H1 (cell line): Measurements from ENCODE around the gene OR52E8. TPM values are rescaled to one million over a fixed set of nuclear protein-coding genes. Genes with fewer than 3 reads are reported as not detected.

Experiments
- CTCF ChIA-PET: fragments of 300-600 bp; sonication (Branson Sonifier 250); formaldehyde crosslinking; loops from one replicate; lab custom pipeline; 2021; ENCODE audit not compliant: partially characterized antibody; lab: Charles Lee
- POLR2A ChIA-PET: fragments of 300-600 bp; sonication (Branson Sonifier 250); formaldehyde crosslinking; loops from one replicate; lab custom pipeline; 2021; ENCODE audit warnings: inconsistent platforms; ENCODE audit not compliant: partially characterized antibody; lab: Charles Lee
- DNase-seq, 2 experiments: peaks; one replicate each; pipeline versions ENCODE4 v3.0.0 to v3.0.0-alpha.2; 2010 to 2022; ENCODE audit warnings: low spot score in 2 of 2, low read depth in 1 of 2, mixed read lengths in 1 of 2
- FAIRE-seq: peaks from 2 replicates; lab custom pipeline; 2011; peaks lifted over from hg19 to GRCh38; lab: Jason Lieb, UNC
- H2AFZ ChIP-seq: 2 replicates; pipeline ENCODE4 v1.8.1; 2012; ENCODE audit warnings: low read length, inconsistent platforms
- H2AK5ac ChIP-seq: 2 replicates; pipeline ENCODE4 v1.6.1; 2013; ENCODE audit warnings: low read depth, low read length
- H2BK120ac ChIP-seq: replicated peaks from 2 replicates; pipeline ENCODE3; 2013; ENCODE audit warnings: low read depth, low read length, inconsistent platforms
- H2BK12ac ChIP-seq: 2 replicates; pipeline ENCODE4 v1.6.1; 2013; ENCODE audit warnings: low read depth, low read length
- H2BK15ac ChIP-seq: 2 replicates; pipeline ENCODE4 v1.6.1; 2013; ENCODE audit warnings: low read length
- H2BK20ac ChIP-seq: 2 replicates; pipeline ENCODE4 v1.6.1; 2013; ENCODE audit warnings: low read length
- H2BK5ac ChIP-seq: 2 replicates; pipeline ENCODE4 v1.6.1; 2013; ENCODE audit warnings: low read depth, low read length
- H3K14ac ChIP-seq: 2 replicates; pipeline ENCODE4 v1.6.1; 2013; ENCODE audit warnings: inconsistent platforms; ENCODE audit not compliant: insufficient read length
- H3K18ac ChIP-seq: 2 replicates; pipeline ENCODE4 v1.6.1; 2013; ENCODE audit warnings: low read length; ENCODE audit errors: extremely low read depth
- H3K23ac ChIP-seq: 2 replicates; pipeline ENCODE4 v1.6.1; 2013; ENCODE audit warnings: inconsistent platforms; ENCODE audit not compliant: insufficient read length
- H3K23me2 ChIP-seq: 2 replicates; pipeline ENCODE4 v1.6.1; 2013; ENCODE audit warnings: low read depth, low read length
- H3K27ac ChIP-seq: 2 replicates; pipeline ENCODE4 v1.6.1; 2011; ENCODE audit warnings: low read depth, low read length, inconsistent platforms
- H3K27me3 ChIP-seq, 4 experiments: replicated peaks in 1 of 4; 1 replicate in 1 of 4; 2 replicates in 3 of 4; pipeline versions ENCODE4 v1.6.1 to v1.8.1; 2011 to 2013; ENCODE audit warnings: low read length in 3 of 4, mild to moderate bottlenecking in 3 of 4, inconsistent platforms in 2 of 4, mixed read lengths in 2 of 4, moderate library complexity in 1 of 4; ENCODE audit not compliant: control insufficient read depth in 3 of 4, insufficient read depth in 3 of 4; ENCODE audit errors: extremely low read depth in 1 of 4
- H3K36me3 ChIP-seq, 4 experiments: 2 replicates each; pipeline versions ENCODE4 v1.6.1 to v1.8.1; 2011 to 2013; ENCODE audit warnings: mild to moderate bottlenecking in 4 of 4, low read length in 3 of 4, moderate library complexity in 2 of 4, control low read depth in 1 of 4, inconsistent platforms in 1 of 4; ENCODE audit not compliant: insufficient read depth in 4 of 4, control insufficient read depth in 2 of 4
- H3K4ac ChIP-seq: replicated peaks from 2 replicates; pipeline ENCODE3; 2013; ENCODE audit warnings: low read length, low read depth, mixed read lengths, inconsistent platforms; ENCODE audit not compliant: insufficient read length
- H3K4me1 ChIP-seq, 4 experiments: replicated peaks in 1 of 4; 1 replicate in 1 of 4; 2 replicates in 3 of 4; pipeline versions ENCODE4 v1.6.1 to v1.8.1; 2011 to 2013; ENCODE audit warnings: low read length in 3 of 4, inconsistent platforms in 2 of 4, mixed read lengths in 1 of 4; ENCODE audit not compliant: insufficient read depth in 4 of 4, control insufficient read depth in 3 of 4
- H3K4me2 ChIP-seq, 2 experiments: 2 replicates each; pipeline versions ENCODE4 v1.6.1 to v1.8.1; 2011 to 2013; ENCODE audit warnings: low read depth in 2 of 2, low read length in 2 of 2, control low read depth in 1 of 2, inconsistent platforms in 1 of 2, mild to moderate bottlenecking in 1 of 2; ENCODE audit not compliant: insufficient read depth in 1 of 2
- H3K4me3 ChIP-seq, 4 experiments: fragments of 200-600, 300-600 bp in 1 of 4; sonication (generic), shearing (Covaris generic), sonication (Bioruptor Twin) in 1 of 4; 2 replicates each; pipeline versions ENCODE4 v1.5.1 to v1.8.1; 2011 to 2016; ENCODE audit warnings: low read length in 4 of 4, low read depth in 3 of 4, control low read depth in 2 of 4, inconsistent platforms in 2 of 4, mild to moderate bottlenecking in 2 of 4, mixed read lengths in 1 of 4, moderate library complexity in 1 of 4; ENCODE audit not compliant: insufficient read depth in 2 of 4; ENCODE audit errors: extremely low read depth in 1 of 4
- H3K56ac ChIP-seq: replicated peaks from 2 replicates; pipeline ENCODE3; 2013; ENCODE audit warnings: low read depth, mild to moderate bottlenecking, mixed read lengths, low read length, inconsistent platforms; ENCODE audit not compliant: insufficient read length
- H3K79me1 ChIP-seq: 2 replicates; pipeline ENCODE4 v1.6.1; 2013; ENCODE audit warnings: low read depth, low read length, control low read depth
- H3K79me2 ChIP-seq, 2 experiments: 2 replicates each; pipeline versions ENCODE4 v1.6.1 to v1.8.1; 2012 to 2013; ENCODE audit warnings: low read length in 2 of 2, mild to moderate bottlenecking in 2 of 2, inconsistent platforms in 1 of 2; ENCODE audit not compliant: insufficient read depth in 2 of 2, control insufficient read depth in 1 of 2
- H3K9ac ChIP-seq, 4 experiments: replicated peaks in 1 of 4; 1 replicate in 1 of 4; 2 replicates in 3 of 4; pipeline versions ENCODE4 v1.6.1 to v1.8.1; 2011 to 2013; ENCODE audit warnings: low read depth in 3 of 4, low read length in 3 of 4, control low read depth in 2 of 4, mild to moderate bottlenecking in 2 of 4, moderate library complexity in 2 of 4, inconsistent platforms in 1 of 4; ENCODE audit errors: extremely low read depth in 1 of 4
- H3K9me3 ChIP-seq, 2 experiments: 2 replicates each; pipeline versions ENCODE4 v1.6.1 to v1.8.1; 2012 to 2013; ENCODE audit warnings: mild to moderate bottlenecking in 2 of 2, moderate library complexity in 2 of 2, control low read depth in 1 of 2, inconsistent platforms in 1 of 2, low read depth in 1 of 2, low read length in 1 of 2, mixed read lengths in 1 of 2; ENCODE audit not compliant: insufficient read depth in 2 of 2
- H4K20me1 ChIP-seq, 2 experiments: replicated peaks in 1 of 2; 2 replicates each; pipeline versions ENCODE3 to v1.8.1; 2011 to 2013; ENCODE audit warnings: inconsistent platforms in 2 of 2, low read length in 2 of 2, mild to moderate bottlenecking in 1 of 2; ENCODE audit not compliant: insufficient read depth in 2 of 2, control insufficient read depth in 1 of 2
- H4K5ac ChIP-seq: 2 replicates; pipeline ENCODE4 v1.6.1; 2013; ENCODE audit warnings: low read length, low read depth, mixed read lengths, inconsistent platforms; ENCODE audit not compliant: insufficient read length
- H4K8ac ChIP-seq: 2 replicates; pipeline ENCODE4 v1.8.0; 2013; ENCODE audit warnings: mild to moderate bottlenecking, moderate library complexity, low read length, inconsistent platforms; ENCODE audit not compliant: insufficient read depth; ENCODE audit errors: extremely low read depth
- H4K91ac ChIP-seq: replicated peaks from 2 replicates; pipeline ENCODE3; 2013; ENCODE audit warnings: low read length, mixed read lengths, inconsistent platforms; ENCODE audit not compliant: insufficient read length
- ATF3 ChIP-seq: IDR thresholded peaks from 2 replicates; pipeline ENCODE4 v1.6.1; 2011; ENCODE audit warnings: low read depth, mild to moderate bottlenecking, low read length; ENCODE audit not compliant: insufficient read depth
- CREB1 ChIP-seq: IDR thresholded peaks from 2 replicates; pipeline ENCODE4 v1.6.1; 2012; ENCODE audit warnings: inconsistent platforms
- JUND ChIP-seq: IDR thresholded peaks from 2 replicates; pipeline ENCODE4 v1.6.1; 2011; ENCODE audit warnings: mild to moderate bottlenecking, improper control_type of control experiment, low read length
- POLR2A ChIP-seq, 2 experiments: IDR thresholded peaks; 1 replicate in 1 of 2; 2 replicates in 1 of 2; pipeline ENCODE4 v1.6.1; 2011; ENCODE audit warnings: low read depth in 2 of 2, low read length in 2 of 2, mild to moderate bottlenecking in 2 of 2; ENCODE audit errors: control extremely low read depth in 1 of 2
- POU5F1 ChIP-seq: IDR thresholded peaks from 2 replicates; pipeline ENCODE4 v1.6.1; 2011; ENCODE audit warnings: low read depth, mild to moderate bottlenecking, low read length, moderate library complexity
- SAP30 ChIP-seq: fragments of 300-600 bp; sonication (generic); IDR thresholded peaks from 2 replicates; pipeline ENCODE4 v1.7.1; 2012; ENCODE audit warnings: low read length, moderate library complexity, mild to moderate bottlenecking, inconsistent platforms; ENCODE audit not compliant: insufficient read depth, insufficient replicate concordance
- SP4 ChIP-seq: IDR thresholded peaks from 2 replicates; pipeline ENCODE4 v1.6.1; 2012; ENCODE audit warnings: low read length, inconsistent platforms
- WGBS, 2 experiments: shearing (Covaris generic) in 1 of 2; methylation state at CpG; one replicate each; pipeline versions ENCODE4 v1.1.6 to v1.1.7; 2013 to 2015; ENCODE audit warnings: low lambda C conversion rate in 2 of 2, mixed read lengths in 2 of 2, inconsistent platforms in 1 of 2, low coverage in 1 of 2, missing lambda C conversion rate in 1 of 2; ENCODE audit not compliant: insufficient replicate concordance in 2 of 2, insufficient coverage in 1 of 2, insufficient read length in 1 of 2; ENCODE audit errors: extremely low coverage in 1 of 2, missing lambda C conversion rate in 1 of 2; 5-methylcytosine and 5-hydroxymethylcytosine counted together
- long read RNA-seq, 2 experiments: library from RNA in 1 of 2; library from capped mRNA in 1 of 2; stranded (forward); transcript quantifications; one replicate each; pipeline ENCODE4 v2.0.0, GENCODE V29; 2021; ENCODE audit warnings: inconsistent platforms in 1 of 2
- polyA minus RNA-seq, 3 experiments: library from RNA; depleted of rRNA, polyadenylated mRNA; stranded (reverse); fragments of >200 nt; gene quantifications; 1 replicate in 2 of 3; 2 replicates in 1 of 3; pipeline ENCODE4 v1.2.3, GENCODE V29; 2011
- polyA plus RNA-seq, 7 experiments: library from polyadenylated mRNA; depleted of rRNA in 3 of 7; stranded (reverse) in 5 of 7; unstranded in 2 of 7; fragments of >200 nt in 5 of 7; fragments of 200-250 nt in 2 of 7; gene quantifications; 1 replicate in 5 of 7; 2 replicates in 1 of 7; 4 replicates in 1 of 7; pipeline versions ENCODE4 v1.2.1 to v1.2.3, GENCODE V29; 2011 to 2013; ENCODE audit warnings: missing spikeins in 2 of 7, mixed read lengths in 2 of 7
- total RNA-seq: library from RNA; stranded (reverse); fragmentation: NEBNext Ultra II Directional; extraction: Animal tissue kit (Norgen Biotek cat#: 25700); gene quantifications from 2 replicates; pipeline ENCODE4 v1.2.1, GENCODE V29; 2021

The OR52E8 gene
- total RNA-seq (not detected in 2 replicates), polyA plus RNA-seq (2011; rRNA removed) (not detected in 2 replicates), polyA minus RNA-seq (2011; rRNA and poly(A)+ RNA removed) (0.69 and 1.6 TPM in 2 replicates)
- polyA plus RNA-seq (2011; cell fraction: cytosol; rRNA removed), result not detected
- 0.10 TPM for polyA plus RNA-seq (2011; cell fraction: nucleus; rRNA removed)
- not detected in 4 replicates for polyA plus RNA-seq (2012, experiment 1 of 2)
- not detected for polyA plus RNA-seq (2012, experiment 2 of 2)
- polyA plus RNA-seq (2013, experiment 1 of 2), result not detected
- polyA plus RNA-seq (2013, experiment 2 of 2), result not detected
- not detected for polyA minus RNA-seq (2011; cell fraction: cytosol; rRNA and poly(A)+ RNA removed)
- 1.9 TPM for polyA minus RNA-seq (2011; cell fraction: nucleus; rRNA and poly(A)+ RNA removed)
- long read RNA-seq, experiment 1, result 0 reads
- long read RNA-seq, experiment 2, result 0 reads

- H3K79me2 ChIP-seq, result no peaks in the 10 kb centered on the region
- no peaks in the 10 kb centered on the region for H3K36me3 ChIP-seq
- no peak within 1 kb of the TSS for H4K8ac ChIP-seq
- no peak within 1 kb of the TSS for H3K4me2 ChIP-seq
- H3K23me2 ChIP-seq, result no peaks in the 10 kb centered on the region; the same call in 1 of the 2 replicates
- H2BK20ac ChIP-seq, result no peak within 1 kb of the TSS
- no peaks in the 10 kb centered on the region for H3K4me1 ChIP-seq
- no peak within 1 kb of the TSS for H3K4me3 ChIP-seq
- H2AFZ ChIP-seq, result no peak within 1 kb of the TSS
- no peak within 1 kb of the TSS for H3K18ac ChIP-seq
- FAIRE-seq, result no peak
- WGBS, 2 experiments, result 90% methylated on average over 3 of the region's 3 CpGs; no CpG with 5 or more reads in 1 of the 2 experiments
- CTCF ChIA-PET, result no interaction called here
- H3K4ac ChIP-seq, result no peak within 1 kb of the TSS
- no peak within 1 kb of the TSS for H2BK5ac ChIP-seq
- no peak within 1 kb of the TSS for H3K27ac ChIP-seq
- no peak within 1 kb of the TSS for H3K23ac ChIP-seq
- H2AK5ac ChIP-seq, result no peak within 1 kb of the TSS
- POLR2A ChIA-PET, result no interaction called here
- no peak within 1 kb of the TSS for H4K91ac ChIP-seq
- no peak within 1 kb of the TSS for H2BK12ac ChIP-seq
- no peaks in the 10 kb centered on the region for H3K27me3 ChIP-seq
- H4K20me1 ChIP-seq, result no peaks in the 10 kb centered on the region
- no peak within 1 kb of the TSS for H3K56ac ChIP-seq
- no peak within 1 kb of the TSS for H3K9ac ChIP-seq
- no peak within 1 kb of the TSS for H2BK120ac ChIP-seq
- H2BK15ac ChIP-seq, result no peak within 1 kb of the TSS
- no peak for TF ChIP-seq SP4
- no peak for TF ChIP-seq POLR2A (IDR thresholded peaks at IDR 0.05; ENCODE audit: control extremely low read depth in 1 of 2, low read depth in 2 of 2, low read length in 2 of 2)
- TF ChIP-seq CREB1, result no peak
- no peak for TF ChIP-seq ATF3
- TF ChIP-seq SAP30, result no peak
- TF ChIP-seq POU5F1, result no peak
- TF ChIP-seq JUND, result no peak
- no peak within 1 kb of the TSS for H3K14ac ChIP-seq
- DNase-seq, result no peak
- peaks cover 0 to 1% of the 10 kb centered on the region in 2 experiments; a peak in 1 of 4 replicates for H3K9me3 ChIP-seq
- H3K79me1 ChIP-seq, result no peaks in the 10 kb centered on the region
- H4K5ac ChIP-seq, result no peak within 1 kb of the TSS
These were observed at the start of gene OR52E8 for GRCh38 chr11:5857590-5857989. TSS of gene OR52E8 (minus strand) at chr11:5857690. CDS start at chr11:5857690, 0 bp downstream.
